Kidney glomerular epithelial cell (primary cell): Measurements from ENCODE around the gene ITIH2.
A peak's percentile ranks its signal among the peaks of the same experiment; 100 is the strongest.
"Not testable (repeated sequence)": the region's sequence is repeated elsewhere in the genome, so short reads cannot be mapped to it uniquely, and the experiment has no call there.

ENCODE experiments used
- DNase-seq: peaks from one replicate; lab custom pipeline; 2025; lab: John Stamatoyannopoulos, UW

ITIH2 gene

DNA sequence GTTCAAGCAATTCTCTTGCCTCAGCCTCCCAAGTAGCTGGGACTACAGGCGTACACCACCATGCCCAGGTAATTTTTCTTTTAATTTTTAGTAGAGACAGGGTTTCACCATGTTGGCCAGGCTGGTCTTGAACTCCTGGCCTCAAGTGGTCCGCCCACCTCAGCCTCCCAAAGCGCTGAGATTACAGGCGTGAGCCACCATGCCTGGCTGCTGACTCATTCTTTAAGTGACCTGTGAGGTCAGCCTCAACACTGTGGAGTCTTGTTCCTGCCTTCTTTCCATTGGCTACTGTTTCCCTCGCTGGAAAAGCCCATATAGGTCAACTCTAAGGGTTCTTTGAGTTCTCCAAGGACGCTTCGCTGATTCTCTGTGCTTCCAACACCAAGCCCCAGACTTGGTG, 45.5 kb downstream of the ITIH2 start:
- DNase-seq, result not testable (repeated sequence)

DNA sequence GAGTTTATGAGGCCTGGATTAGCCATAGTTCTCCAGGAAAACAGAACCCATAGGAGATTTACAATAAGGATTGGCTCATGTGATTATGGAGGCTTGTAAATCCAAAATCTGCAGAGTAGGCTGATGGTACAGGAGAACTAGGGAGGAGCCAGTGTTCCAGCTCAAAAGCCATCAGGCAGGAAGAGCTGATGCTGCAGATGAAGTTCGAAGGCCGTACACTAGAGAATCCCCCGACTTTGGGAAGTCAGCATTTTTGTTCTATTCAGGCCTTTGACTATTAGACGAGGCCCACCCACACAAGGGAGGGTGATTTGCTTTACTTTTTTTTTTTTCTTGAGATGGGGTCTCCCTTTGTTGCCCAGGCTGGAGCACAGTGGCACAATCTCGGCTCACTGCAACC, 47.1 kb downstream of the ITIH2 start:
- DNase-seq, result no peak

DNA sequence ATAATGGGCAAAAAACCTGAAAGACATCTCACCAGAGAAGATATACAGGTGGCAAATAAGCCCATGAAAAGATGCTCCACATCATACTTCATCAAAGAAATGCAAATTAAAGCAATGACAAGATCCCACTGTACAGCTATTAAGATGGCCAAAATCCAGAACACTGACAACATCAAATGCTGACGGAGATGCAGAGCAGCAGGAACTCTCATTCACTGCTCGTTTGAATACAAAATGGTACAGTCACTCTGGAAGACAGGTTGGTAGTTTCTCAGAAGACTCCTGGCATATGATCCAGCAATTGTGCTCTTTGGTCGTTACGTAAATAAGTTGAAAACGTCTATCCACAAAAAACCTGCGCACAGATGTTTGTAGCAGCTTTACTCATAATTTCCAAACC, 49.1 kb downstream of the ITIH2 start:
- no peak for DNase-seq

DNA sequence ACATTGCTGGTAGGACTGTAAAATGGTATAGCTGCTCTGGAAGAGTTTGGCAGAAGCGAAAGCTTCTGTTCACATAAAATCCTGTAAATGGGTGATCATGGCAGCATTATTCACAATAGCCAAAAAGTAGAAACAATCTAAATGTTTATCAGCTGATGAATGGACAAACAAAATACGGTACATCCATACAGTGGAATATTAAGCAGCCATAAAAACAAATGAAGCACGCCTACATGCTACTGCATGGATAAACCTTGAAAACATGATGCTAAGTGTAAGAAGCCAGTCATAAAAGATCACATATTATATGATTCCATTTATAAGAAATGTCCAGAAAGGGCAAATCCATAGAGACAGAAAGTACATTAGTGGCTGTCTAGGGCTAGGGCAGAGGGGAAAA, 52.0 kb downstream of the ITIH2 start:
- no peak for DNase-seq

DNA sequence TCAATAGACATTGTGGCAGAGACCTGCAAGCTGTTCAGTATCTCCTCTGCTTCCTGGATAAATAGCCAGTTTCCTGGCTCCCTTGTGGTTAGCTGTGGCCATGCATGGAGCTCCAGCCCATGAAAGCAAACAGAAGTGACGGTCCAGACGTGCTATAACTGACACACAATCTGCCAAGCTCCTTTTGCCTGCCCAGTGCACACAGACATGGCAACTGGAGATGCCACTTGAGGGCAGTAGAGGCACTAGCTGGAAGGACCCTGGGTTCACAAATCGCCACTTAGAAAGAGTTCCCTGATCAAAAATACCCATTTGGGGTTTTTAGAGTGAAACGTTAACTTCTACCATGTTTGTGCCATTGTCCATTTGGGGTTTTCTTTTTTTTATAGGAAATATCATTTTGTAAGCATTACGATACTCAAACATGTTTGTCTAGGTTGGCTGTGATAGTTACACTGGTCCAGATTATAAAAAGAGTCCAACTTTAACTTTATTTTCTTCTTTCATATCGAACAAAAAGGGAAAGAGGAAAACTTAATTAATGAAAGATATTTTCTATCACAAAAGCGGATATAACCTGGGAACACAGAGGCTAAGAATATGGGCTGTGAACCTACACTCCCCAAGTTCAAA, 53.4 kb downstream of the ITIH2 start:
- peak; percentile 11 for DNase-seq

DNA sequence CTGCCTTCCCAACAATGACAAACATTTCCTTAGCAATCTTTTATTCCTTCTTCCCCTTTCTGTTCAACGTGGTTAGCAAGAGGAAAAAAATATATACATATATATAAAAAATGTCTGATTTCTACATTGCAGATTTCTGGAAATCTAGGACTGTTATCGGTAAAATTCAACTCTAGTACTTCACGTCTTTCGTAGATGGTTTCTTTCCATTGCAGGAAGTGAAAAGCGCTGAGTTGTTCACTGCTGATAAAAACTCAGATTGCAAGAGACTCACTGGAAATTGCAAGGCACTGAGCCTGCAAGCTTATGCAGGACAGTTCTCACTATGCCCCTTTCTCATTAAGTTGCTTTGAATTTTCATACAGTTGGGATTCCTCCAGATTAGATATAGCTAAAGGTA, 60.8 kb downstream of the ITIH2 start:
- no peak for DNase-seq

DNA sequence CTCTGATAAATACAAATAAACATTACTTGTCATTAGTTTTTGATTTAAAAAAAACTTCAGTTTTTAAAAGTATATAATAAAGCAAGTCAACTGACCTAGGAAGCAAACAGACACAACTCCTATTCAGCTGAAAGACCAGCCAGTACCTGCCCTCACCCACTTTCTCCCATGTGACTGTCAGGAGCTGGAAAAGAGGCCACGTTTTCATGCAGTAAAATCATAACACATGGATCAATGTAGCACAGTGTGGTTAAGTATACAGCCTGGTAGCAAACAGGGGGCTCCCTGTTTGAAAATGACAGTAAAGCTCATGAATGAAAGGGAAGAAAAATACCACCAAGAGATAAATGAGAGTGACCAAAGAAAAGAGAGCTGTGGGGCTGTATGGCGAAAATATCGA, 63.1 kb downstream of the ITIH2 start:
- DNase-seq, result no peak

DNA sequence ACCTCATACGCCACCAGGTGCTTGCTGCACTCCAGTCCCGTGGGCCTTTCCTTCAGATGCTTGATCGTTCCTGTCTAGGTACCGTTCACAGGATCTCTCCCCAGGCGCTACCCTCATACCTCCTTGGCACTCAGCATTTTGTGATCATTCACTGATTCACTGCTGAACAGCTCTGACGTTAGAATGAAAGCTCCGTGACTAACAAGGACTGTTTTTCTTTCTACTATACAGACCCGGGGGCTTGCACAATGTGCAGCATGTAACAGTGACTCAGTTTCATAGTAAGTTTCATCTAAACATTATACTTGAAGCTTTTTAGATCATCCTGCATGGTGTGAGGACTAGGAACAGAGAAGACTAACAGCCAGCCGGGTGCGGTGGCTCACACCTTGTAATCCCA, 64.1 kb downstream of the ITIH2 start:
- no peak for DNase-seq

DNA sequence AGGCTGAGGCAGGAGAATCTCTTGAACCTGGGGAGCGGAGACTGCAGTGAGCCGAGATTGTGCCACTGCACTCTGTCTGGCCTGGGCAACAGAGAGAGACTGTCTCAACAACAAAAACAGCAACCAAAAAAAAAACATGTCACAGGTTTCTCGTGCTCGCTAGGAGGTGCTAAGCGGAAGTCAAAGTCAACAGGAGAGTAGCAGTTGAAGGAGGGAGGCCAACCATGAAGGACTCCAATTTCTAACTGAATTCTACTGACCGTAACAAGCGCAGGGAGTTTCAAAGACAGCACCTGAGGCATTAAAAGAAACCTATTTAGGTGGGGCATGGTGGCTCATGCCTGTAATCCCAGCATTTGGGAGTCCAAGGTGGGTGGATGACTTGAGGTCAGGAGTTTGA, 65.3 kb downstream of the ITIH2 start:
- DNase-seq, result no peak

DNA sequence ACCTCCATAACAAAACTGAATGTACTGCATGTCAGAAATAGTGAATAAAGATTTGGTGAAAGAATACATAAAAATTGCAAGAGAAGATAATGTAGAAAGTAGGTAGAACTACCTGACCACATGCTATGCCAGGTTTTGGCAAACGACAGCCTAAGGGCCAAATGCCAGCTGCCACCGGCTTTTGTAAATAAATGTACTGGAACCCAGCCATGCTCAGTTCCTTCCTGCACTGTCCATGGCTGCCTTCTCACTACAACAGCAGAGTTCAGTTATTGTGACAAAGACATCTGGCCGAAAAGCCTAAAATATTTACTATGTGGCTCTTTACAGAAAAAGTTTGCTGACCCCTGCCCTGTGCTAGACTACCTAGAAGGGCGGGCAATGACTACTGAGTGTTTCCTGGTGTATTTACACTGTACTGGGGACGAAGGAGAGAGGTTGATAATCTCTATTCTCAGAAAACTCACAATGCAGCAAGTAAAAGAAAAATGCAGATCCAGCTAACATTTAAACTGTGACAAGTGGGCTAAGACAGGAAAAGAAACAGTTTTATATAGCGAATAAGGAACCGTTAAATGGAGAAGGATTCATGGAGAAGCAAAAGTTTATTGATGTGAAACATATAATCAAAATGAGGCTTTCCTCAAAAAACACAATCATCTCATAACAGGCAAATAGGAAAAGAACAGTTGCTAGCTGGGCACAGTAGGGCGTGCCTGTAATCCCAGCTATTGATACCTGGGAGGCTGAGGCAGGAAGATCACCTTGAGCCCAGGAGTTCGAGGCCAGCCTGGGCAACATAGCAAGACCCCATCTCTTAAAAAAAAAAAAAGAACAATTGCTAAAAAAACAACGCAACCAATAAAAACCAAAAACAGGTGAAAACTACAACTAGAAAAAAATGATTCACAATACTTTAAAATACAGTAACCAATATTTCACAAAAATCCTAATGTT, 71.0 kb downstream of the ITIH2 start:
- DNase-seq, result no peak

DNA sequence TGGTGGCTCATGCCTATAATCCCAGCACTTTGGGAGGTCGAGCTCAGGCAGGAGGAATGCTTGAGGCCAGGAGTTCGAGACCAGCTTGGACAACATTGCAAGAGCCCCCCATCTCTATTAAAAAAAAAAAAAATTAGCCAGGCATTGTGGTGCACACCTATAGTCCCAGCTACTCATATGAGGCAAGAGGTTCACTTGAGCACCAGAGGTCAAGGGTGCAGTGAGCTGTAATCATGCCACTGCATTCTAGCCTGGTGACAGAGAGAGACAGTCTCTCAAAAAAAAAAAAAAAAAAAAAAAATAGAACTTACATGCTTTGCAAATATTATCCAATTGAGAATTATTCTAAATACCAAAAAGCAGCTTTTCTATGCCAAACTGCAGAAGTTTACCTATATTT, 73.7 kb downstream of the ITIH2 start:
- no peak for DNase-seq

DNA sequence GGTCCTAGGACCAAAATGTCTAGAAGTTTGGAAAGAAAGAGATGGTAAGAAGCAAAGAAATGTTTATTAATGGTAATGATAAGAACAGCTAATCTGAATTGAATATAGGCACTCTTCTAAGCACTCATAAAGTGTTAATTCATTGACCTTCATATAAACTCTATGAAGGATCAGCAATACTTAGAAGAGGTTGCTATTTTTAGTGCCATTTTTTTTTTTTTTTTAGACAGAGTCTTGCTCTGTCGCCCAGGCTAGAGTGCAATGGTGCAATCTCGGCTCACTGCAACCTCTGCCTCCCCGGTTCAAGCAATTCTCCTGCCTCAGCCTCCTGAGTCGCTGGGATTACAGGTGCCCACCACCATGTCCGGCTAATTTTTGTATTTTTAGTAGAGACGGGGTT, 79.1 kb downstream of the ITIH2 start:
- not testable (repeated sequence) for DNase-seq

DNA sequence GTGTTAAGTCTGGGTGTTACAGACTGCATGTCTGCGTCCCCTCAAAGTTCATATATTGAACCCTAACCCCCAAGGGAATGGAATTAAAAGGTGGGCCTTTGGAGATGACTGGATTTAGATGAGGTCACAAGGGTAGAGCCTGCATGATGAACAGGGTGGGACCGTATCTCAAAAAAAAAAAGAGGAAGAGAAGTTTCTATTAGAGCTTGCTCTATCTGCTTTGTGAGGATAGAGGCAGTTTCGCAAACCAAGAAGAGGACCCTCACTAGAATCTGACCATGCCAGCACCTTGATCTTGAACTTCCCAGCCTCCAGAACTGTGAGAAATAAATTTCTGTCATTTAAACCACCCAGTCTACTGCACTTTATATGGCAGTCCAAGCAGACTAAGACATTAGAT, 83.3 kb downstream of the ITIH2 start:
- DNase-seq, result no peak

DNA sequence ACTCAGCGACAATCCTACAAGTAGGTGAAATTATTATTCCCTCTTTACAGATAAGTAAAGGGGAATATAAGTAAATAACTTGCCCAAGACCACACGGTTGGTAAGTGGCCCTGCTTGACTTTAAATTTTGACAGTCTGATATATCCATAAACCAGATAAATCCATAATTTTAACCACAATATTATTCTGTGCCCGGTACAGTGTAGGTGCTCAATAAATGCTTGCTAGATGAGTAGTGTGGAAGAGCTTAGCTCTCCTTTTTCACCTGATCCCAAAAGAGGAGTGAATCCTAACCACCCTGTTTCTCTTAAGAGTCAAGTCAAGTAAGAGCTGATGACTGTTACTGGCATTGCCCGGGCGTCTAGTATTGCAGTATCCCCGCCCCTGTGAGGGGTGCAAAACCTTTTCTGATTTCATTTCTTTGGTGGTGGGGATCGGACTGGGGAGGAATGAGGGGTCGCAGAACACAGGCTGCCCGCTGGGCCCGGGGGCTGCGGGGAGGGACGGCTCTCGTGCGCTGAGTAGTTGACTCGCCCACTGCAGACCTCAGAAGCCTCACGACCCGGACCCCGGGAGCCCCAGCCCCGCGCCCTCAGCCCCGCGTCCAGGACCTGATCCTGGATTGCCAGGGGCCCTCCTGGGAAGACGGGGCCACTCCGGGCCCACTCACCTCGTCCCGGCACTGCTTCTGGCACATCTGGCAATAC, 84.2 kb downstream of the ITIH2 start:
- DNase-seq, result peak; percentile 18

DNA sequence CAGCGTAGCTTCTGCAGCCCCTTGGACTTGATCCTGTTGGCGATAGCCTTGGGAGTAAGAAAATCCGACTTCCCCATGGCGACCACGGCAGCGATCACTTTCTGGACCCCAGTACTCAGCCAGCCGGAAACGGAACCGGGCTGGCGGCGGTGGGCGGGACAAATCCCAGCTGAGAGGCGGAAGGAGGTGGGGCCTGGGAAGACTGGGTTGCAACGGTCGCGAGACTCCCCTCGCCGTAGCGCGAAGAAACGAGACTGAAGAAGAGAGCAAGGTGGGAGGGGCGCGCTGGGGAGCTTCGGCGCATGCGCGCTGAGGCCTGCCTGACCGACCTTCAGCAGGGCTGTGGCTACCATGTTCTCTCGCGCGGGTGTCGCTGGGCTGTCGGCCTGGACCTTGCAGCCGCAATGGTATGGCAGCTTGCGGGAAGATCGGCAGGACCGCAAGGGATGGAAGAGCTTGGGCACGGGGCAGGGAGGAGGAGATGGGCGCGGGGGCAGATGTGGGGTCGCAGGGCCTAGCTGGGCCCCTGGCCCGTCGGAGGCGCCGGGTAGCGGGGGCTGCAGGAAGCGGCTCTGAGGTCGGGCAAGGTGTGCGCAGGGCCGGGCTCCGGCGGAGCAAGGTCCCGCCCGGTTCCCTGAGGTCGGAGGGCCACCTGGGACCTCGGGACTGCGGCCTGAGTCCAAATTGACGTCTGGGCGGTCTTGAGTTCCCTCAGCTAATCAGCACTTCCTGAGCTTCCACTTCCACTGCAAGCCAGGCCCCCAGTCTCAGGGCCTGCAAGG, 84.9 kb downstream of the ITIH2 start, which contains the start of the genes ATP5F1C and KIN:
Gene ATP5F1C, plus strand, starts transcription at position 321 of the 782 bp plus-strand sequence. Its CDS starts 31 bp downstream, at position 352.
Gene KIN, minus strand, starts transcription at position 137 of the 782 bp plus-strand sequence. Its CDS starts 60 bp downstream, at position 77.
- peak; percentile 93 for DNase-seq

DNA sequence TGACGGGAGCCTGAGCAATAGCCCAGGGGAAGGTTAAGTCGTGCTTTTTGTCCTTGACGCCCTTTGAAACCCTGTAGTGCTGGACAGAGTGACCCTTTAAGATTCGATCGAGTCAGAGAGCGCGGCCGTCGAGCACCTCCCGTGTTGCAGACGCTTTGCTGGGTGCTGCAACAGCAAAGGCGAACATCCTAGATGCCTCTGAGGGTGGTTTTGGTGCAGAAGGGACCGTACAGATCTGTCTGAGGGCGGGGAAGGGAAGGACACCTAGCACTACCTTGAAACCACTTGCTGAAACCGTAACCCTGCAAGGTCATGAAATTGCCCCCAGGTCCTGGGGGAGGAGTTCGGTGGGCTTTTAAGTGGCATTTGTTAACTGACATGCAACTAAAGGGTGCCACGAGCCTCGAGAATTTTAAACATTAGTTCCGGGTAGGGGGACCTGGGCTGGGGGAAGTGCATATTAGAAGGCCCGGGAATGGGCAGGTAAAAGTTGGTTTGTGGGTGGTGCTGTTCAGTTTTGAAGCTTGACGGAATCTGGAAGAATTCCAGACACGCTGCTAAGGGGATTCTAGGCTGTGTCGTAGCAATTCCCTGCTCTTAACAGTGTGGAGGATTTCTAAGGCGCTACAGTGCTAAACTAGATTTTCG, 85.6 kb downstream of the ITIH2 start:
- peak; percentile 30 for DNase-seq

DNA sequence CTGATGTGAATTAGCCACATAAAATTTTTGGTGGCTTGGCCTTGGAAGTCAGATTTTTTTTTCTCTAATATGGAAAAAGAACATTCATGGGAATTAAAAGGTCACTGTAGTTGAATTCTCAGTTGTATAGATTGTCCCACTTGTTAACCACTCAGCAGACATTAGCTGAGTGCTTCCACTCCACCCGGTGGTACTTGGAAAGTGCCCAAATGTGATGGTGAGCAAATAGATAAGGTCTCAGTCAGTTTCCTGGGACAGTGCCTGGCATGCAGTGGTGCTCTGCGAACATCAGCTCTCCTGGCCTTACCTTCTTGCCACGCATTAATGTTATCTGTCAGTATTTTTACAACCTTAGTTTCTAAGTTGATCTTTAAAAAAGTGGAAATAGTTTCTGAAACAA, 86.3 kb downstream of the ITIH2 start:
- DNase-seq, result no peak

DNA sequence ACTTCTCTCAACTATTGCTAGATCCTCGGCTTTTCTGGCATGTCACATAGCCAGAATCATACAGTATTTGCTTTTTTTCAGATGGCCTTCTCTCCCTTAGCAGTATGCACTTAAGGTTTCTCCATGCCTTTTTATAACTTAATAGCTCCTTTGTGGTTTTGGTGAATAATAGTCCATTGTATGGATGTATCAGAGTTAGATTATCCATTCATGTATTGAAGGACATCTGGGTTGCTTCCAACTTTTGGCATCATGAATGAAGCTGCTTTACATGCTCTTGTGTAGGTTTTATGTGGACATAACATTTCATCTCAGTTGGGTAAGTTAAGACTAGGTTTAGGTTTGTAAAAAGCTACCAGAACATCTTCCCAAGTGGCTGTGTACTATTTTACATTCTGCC, 89.4 kb downstream of the ITIH2 start:
- DNase-seq, result no peak

DNA sequence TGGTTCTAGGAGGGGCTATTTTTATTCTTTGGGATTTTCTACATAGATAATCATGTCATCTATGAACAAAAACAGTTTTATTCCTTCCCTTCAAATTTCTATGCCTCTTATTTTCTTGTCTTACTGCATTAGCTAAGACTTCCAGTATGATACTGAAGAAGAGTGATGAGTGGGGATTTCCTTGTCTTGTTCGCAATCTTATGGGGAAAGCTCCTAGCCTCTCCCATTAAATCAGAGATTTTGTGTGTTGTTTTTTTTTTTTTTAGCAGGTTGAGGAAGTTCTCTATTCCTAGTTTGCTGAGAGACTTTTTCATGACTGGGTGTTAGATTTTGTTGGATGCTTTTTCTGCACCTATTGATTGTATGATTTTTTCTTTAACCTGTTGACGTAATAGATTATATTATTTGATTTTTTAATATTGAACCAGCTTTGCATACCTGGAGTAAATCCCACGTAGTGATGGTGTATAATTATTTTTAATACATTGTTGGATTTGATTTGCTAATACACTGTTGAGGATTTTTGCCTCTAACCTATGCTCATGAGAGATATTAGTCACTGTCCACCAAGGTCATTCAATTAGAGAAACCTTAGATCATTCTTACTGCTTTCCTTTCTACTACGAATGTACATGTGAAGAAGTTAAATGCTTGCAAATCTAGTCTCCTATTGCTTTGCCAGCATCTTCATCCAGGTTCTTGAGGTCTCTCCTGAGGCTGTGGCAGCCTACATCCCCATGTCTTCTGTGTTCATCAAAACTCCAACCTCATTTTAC, 91.3 kb downstream of the ITIH2 start:
- no peak for DNase-seq

DNA sequence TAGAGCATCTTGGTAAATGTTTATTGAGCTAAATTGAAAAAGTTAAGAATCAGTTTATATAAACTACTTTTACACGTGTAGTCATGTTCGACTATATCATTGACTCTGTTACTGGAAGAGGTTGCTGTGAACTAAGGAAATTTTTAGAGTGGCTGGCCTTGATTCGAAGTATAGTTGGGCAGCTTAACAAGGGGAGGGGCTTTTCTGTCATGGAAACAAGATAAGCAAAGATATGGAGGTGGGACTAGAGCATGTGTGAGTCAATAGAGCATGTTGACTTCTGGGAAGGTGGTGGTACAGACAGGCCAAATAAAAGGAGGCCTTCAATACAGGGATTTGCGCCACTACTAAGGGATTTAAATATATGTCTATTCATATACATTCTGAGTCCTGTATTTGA, 92.5 kb downstream of the ITIH2 start:
- DNase-seq, result peak; percentile 12
